Mesendoderm (in vitro differentiated cells): Measurements from ENCODE around the gene CHCHD3.

Source experiments
- DNase-seq: peaks from one replicate; pipeline ENCODE4 v3.0.0; 2013
- H2AK5ac ChIP-seq: 2 replicates; pipeline ENCODE4 v1.6.1; 2013; ENCODE audit warnings: low read length, inconsistent platforms
- H2BK120ac ChIP-seq: 2 replicates; pipeline ENCODE4 v1.6.1; 2013; ENCODE audit warnings: low read depth, mild to moderate bottlenecking, low read length, moderate library complexity, mixed read lengths
- H2BK15ac ChIP-seq: replicated peaks from 2 replicates; pipeline ENCODE4 v1.6.1; 2013; ENCODE audit warnings: low read depth, mild to moderate bottlenecking, moderate library complexity
- H2BK5ac ChIP-seq: 2 replicates; pipeline ENCODE4 v1.6.1; 2013; ENCODE audit warnings: low read length, inconsistent platforms
- H3K18ac ChIP-seq: 2 replicates; pipeline ENCODE4 v1.6.1; 2013; ENCODE audit warnings: mild to moderate bottlenecking, low read length, mixed read lengths
- H3K23ac ChIP-seq: one replicate; pipeline ENCODE4 v1.6.1; 2013; ENCODE audit warnings: low read length
- H3K27ac ChIP-seq: 2 replicates; pipeline ENCODE4 v1.5.1; 2013; ENCODE audit warnings: low read depth, mild to moderate bottlenecking, inconsistent platforms, low read length, moderate library complexity
- H3K27me3 ChIP-seq: 2 replicates; pipeline ENCODE4 v1.6.1; 2013; ENCODE audit warnings: low read length, control low read depth, mild to moderate bottlenecking, inconsistent platforms; ENCODE audit not compliant: insufficient read depth, poor library complexity
- H3K36me3 ChIP-seq: 2 replicates; pipeline ENCODE4 v1.6.1; 2013; ENCODE audit warnings: low read length, inconsistent platforms; ENCODE audit not compliant: control insufficient read depth, insufficient read depth
- H3K4ac ChIP-seq: one replicate; pipeline ENCODE4 v1.6.1; 2013; ENCODE audit warnings: low read depth, mild to moderate bottlenecking, low read length, moderate library complexity
- H3K4me1 ChIP-seq: 2 replicates; pipeline ENCODE4 v1.6.1; 2013; ENCODE audit warnings: low read depth, low read length, inconsistent platforms; ENCODE audit not compliant: control insufficient read depth
- H3K4me2 ChIP-seq: 2 replicates; pipeline ENCODE4 v1.6.1; 2013; ENCODE audit warnings: low read length
- H3K4me3 ChIP-seq: 2 replicates; pipeline ENCODE4 v1.5.1; 2013; ENCODE audit warnings: mild to moderate bottlenecking, low read length
- H3K56ac ChIP-seq: one replicate; pipeline ENCODE4 v1.6.1; 2013; ENCODE audit warnings: low read length
- H3K79me1 ChIP-seq: 2 replicates; pipeline ENCODE4 v1.6.1; 2013; ENCODE audit warnings: low read length, inconsistent platforms
- H3K79me2 ChIP-seq: 2 replicates; pipeline ENCODE4 v1.6.1; 2013; ENCODE audit warnings: mild to moderate bottlenecking, low read length; ENCODE audit not compliant: control insufficient read depth, insufficient read depth
- H3K9ac ChIP-seq: 2 replicates; pipeline ENCODE4 v1.6.1; 2013; ENCODE audit warnings: low read length, inconsistent platforms
- H4K5ac ChIP-seq: one replicate; pipeline ENCODE4 v1.6.1; 2013; ENCODE audit warnings: low read length
- H4K8ac ChIP-seq: one replicate; pipeline ENCODE4 v1.6.1; 2013; ENCODE audit warnings: low read depth, mild to moderate bottlenecking, control low read depth, low read length, moderate library complexity
- WGBS: extraction: QIAGEN DNeasy Blood & Tissue Kit; methylation state at CpG from one replicate; pipeline ENCODE4 v1.1.7; 2013; ENCODE audit warnings: low lambda C conversion rate, missing lambda C conversion rate; ENCODE audit not compliant: insufficient coverage; ENCODE audit errors: extremely low coverage; 5-methylcytosine and 5-hydroxymethylcytosine counted together

Gene CHCHD3

DNA sequence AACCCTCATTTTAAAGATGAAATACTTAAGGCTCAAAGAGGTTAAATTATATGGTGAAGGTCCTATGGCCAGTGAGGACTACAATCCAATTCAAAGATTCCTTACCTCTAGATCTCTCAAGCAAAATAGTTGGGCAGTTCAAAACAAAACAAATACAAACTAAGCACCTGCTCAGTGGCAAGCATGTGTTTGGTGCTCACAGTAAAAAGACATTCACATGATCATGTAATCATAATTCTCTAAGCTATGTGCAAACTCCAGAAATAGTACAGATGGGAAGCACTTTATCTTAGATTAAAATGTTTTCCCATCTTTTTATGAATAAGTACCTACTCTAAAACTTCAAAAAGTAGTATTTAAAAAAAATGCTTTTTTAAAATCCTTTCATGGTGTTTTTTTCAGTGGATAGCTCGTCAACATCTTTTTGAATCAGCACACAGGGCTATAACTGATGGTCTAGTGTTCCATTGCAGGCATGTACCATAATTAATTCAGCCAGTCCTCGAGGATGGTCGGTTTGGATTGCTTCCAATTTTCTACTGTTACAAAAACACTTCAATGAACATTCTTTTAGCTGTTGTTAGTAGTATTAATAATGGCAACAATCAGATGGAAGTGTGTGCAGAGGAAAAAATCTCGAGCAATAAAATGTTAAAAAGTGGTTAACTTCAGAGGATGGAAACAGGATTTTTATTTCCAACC, 58.4 kb downstream of the CHCHD3 start:
- no peak overlapping the region for H2BK120ac ChIP-seq
- no peak overlapping the region for H2AK5ac ChIP-seq
- no peak overlapping the region for H4K5ac ChIP-seq
- no peak overlapping the region for H3K27ac ChIP-seq
- H3K36me3 ChIP-seq: no peaks in the 10 kb centered on the region
- H3K79me2 ChIP-seq: no peaks in the 10 kb centered on the region
- H3K18ac ChIP-seq: no peak overlapping the region
- no peak overlapping the region for H3K23ac ChIP-seq
- H2BK15ac ChIP-seq: no peak overlapping the region
- no CpG with 5 or more reads among the region's 4 CpGs for WGBS
- no peaks in the 10 kb centered on the region for H3K27me3 ChIP-seq
- peaks cover 4% of the 10 kb centered on the region for H3K79me1 ChIP-seq
- DNase-seq: no peak
- H3K4me2 ChIP-seq: no peak overlapping the region
- no peak overlapping the region for H3K56ac ChIP-seq
- H3K4ac ChIP-seq: no peak overlapping the region
- H2BK5ac ChIP-seq: no peak overlapping the region
- no peaks in the 10 kb centered on the region for H3K4me1 ChIP-seq
- no peak overlapping the region for H3K4me3 ChIP-seq
- H3K9ac ChIP-seq: no peak overlapping the region
- H4K8ac ChIP-seq: no peak overlapping the region

DNA sequence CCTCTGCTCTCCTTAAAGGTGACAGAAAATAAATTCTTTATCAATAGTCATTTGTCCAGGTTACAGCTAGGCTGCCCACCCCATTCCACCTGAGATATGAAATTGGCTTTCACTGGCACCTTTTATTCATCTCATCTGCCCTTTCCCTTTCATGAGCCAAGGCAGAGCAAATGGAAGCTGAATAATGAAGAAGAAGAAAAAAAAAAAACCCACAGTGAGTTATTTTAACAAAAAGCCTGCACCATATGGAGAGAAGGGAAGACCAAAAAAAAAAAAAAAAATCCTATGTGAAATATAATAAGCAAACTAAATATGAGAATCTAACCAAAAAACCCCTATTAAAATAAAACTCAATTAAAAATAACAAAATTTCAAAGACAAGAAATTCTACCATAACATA, 59.2 kb downstream of the CHCHD3 start:
- no peak overlapping the region for H3K9ac ChIP-seq
- no peak overlapping the region for H3K4me2 ChIP-seq
- H3K23ac ChIP-seq: no peak overlapping the region
- no peak for DNase-seq
- H2AK5ac ChIP-seq: no peak overlapping the region
- no peak overlapping the region for H4K8ac ChIP-seq
- no peak overlapping the region for H3K4ac ChIP-seq
- H3K27ac ChIP-seq: no peak overlapping the region
- H3K27me3 ChIP-seq: no peaks in the 10 kb centered on the region
- H3K4me1 ChIP-seq: no peaks in the 10 kb centered on the region
- H3K18ac ChIP-seq: no peak overlapping the region
- H2BK120ac ChIP-seq: no peak overlapping the region
- no peak overlapping the region for H3K56ac ChIP-seq
- H2BK15ac ChIP-seq: no peak overlapping the region
- H3K36me3 ChIP-seq: no peaks in the 10 kb centered on the region
- H3K4me3 ChIP-seq: no peak overlapping the region
- peaks cover 4% of the 10 kb centered on the region for H3K79me1 ChIP-seq
- H2BK5ac ChIP-seq: no peak overlapping the region
- no peaks in the 10 kb centered on the region for H3K79me2 ChIP-seq
- H4K5ac ChIP-seq: no peak overlapping the region

- no peak overlapping the region for H2AK5ac ChIP-seq
- H3K4me2 ChIP-seq: no peak overlapping the region
- H3K27ac ChIP-seq: no peak overlapping the region
- no peak overlapping the region for H3K56ac ChIP-seq
- no peak overlapping the region for H4K5ac ChIP-seq
- H3K18ac ChIP-seq: no peak overlapping the region
- no peak overlapping the region for H3K4me3 ChIP-seq
- no peak overlapping the region for H3K23ac ChIP-seq
- WGBS: no CpG with 5 or more reads among the region's 3 CpGs
- H4K8ac ChIP-seq: no peak overlapping the region
- no peaks in the 10 kb centered on the region for H3K36me3 ChIP-seq
- H3K79me2 ChIP-seq: no peaks in the 10 kb centered on the region
- peak; percentile 52 for DNase-seq
- H2BK5ac ChIP-seq: no peak overlapping the region
- no peaks in the 10 kb centered on the region for H3K4me1 ChIP-seq
- no peaks in the 10 kb centered on the region for H3K27me3 ChIP-seq
- no peak overlapping the region for H3K9ac ChIP-seq
- H2BK120ac ChIP-seq: no peak overlapping the region
- H3K79me1 ChIP-seq: peaks cover 4% of the 10 kb centered on the region
- H3K4ac ChIP-seq: no peak overlapping the region
- H2BK15ac ChIP-seq: no peak overlapping the region
Measured at GRCh38 chr7:133021196-133021595, 60.7 kb downstream of the CHCHD3 start.

DNA sequence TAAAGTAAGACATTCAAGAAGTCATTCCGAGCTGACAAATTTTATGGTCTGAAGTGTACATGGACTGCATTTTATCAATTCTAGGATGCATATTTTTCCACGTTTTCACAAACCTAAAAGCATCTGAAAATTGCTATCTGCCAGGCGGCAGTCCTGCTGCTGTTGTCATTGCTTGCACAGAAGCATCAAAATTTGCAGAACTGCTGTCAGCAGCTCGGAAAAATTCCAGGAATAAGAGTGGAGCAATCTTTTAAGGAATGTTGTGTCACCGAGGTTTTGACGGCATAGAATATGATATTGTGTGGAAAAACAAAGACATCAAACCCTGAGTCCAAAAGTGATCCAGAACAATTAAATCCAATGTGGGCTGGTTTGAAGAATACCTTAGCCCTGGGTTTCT, 61.4 kb downstream of the CHCHD3 start:
- H3K4me2 ChIP-seq: no peak overlapping the region
- H3K79me1 ChIP-seq: peaks cover 4% of the 10 kb centered on the region
- WGBS: no CpG with 5 or more reads among the region's 6 CpGs
- no peaks in the 10 kb centered on the region for H3K4me1 ChIP-seq
- no peaks in the 10 kb centered on the region for H3K79me2 ChIP-seq
- H2AK5ac ChIP-seq: no peak overlapping the region
- H3K56ac ChIP-seq: no peak overlapping the region
- no peak overlapping the region for H3K4ac ChIP-seq
- H4K8ac ChIP-seq: no peak overlapping the region
- H4K5ac ChIP-seq: no peak overlapping the region
- no peak overlapping the region for H3K27ac ChIP-seq
- H2BK5ac ChIP-seq: no peak overlapping the region
- peak overlapping the region; percentile 73 for H2BK120ac ChIP-seq
- no peak overlapping the region for H3K9ac ChIP-seq
- no peak overlapping the region for H3K23ac ChIP-seq
- H2BK15ac ChIP-seq: no peak overlapping the region
- no peaks in the 10 kb centered on the region for H3K36me3 ChIP-seq
- H3K4me3 ChIP-seq: no peak overlapping the region
- H3K27me3 ChIP-seq: no peaks in the 10 kb centered on the region
- no peak overlapping the region for H3K18ac ChIP-seq
- DNase-seq: no peak

DNA sequence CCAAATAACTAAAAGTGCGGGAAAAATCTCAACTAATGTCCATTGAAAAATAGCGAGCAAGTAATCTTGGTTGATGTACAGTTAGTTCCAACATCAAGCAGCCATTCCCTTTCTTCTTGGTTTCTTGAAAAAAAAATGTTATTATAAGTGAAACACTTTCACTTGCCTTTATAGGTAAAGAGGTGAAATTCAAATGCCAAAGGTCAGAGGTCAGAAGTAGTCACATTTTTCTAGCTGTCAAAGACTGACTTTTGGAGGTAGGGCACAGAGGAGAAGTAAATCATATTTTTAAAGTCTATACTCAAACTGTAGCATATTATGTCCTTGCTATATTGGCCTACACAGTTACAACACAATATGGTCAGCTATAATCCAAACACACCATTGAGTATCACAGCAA, 62.3 kb downstream of the CHCHD3 start:
- no peak overlapping the region for H4K5ac ChIP-seq
- H3K79me2 ChIP-seq: no peaks in the 10 kb centered on the region
- H2BK5ac ChIP-seq: no peak overlapping the region
- H2BK120ac ChIP-seq: no peak overlapping the region
- no peaks in the 10 kb centered on the region for H3K27me3 ChIP-seq
- H3K27ac ChIP-seq: no peak overlapping the region
- H4K8ac ChIP-seq: no peak overlapping the region
- no peaks in the 10 kb centered on the region for H3K4me1 ChIP-seq
- H3K4me3 ChIP-seq: no peak overlapping the region
- H3K79me1 ChIP-seq: peaks cover 5% of the 10 kb centered on the region
- no peak overlapping the region for H3K23ac ChIP-seq
- H2AK5ac ChIP-seq: no peak overlapping the region
- H3K9ac ChIP-seq: no peak overlapping the region
- no peak overlapping the region for H3K4ac ChIP-seq
- H3K4me2 ChIP-seq: no peak overlapping the region
- no peak overlapping the region for H2BK15ac ChIP-seq
- H3K36me3 ChIP-seq: no peaks in the 10 kb centered on the region
- H3K18ac ChIP-seq: no peak overlapping the region
- no CpG with 5 or more reads among the region's 2 CpGs for WGBS
- no peak for DNase-seq
- no peak overlapping the region for H3K56ac ChIP-seq

DNA sequence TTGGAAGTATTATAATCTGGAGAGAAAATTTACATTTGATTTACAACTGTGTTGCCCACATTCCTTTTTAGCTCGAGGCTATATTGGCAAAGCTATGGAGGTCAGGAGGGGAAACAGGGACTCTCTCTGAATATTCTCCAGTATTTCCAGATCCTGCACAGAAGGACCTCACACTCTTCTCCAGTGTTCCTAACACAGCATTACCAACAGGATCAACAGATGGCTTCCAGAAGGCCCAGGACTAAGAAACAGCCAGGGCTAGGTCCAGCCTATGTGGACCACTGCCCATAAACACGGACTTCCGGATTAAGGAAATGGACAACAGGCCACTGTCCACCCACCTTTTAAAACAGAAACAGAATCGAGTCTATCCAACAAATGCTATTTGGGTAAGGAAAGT, 65.3 kb downstream of the CHCHD3 start:
- no peaks in the 10 kb centered on the region for H3K4me1 ChIP-seq
- no peak for DNase-seq
- no peak overlapping the region for H3K4ac ChIP-seq
- H3K4me3 ChIP-seq: no peak overlapping the region
- no peak overlapping the region for H3K56ac ChIP-seq
- no peaks in the 10 kb centered on the region for H3K36me3 ChIP-seq
- no peaks in the 10 kb centered on the region for H3K27me3 ChIP-seq
- no CpG with 5 or more reads among the region's 4 CpGs for WGBS
- no peak overlapping the region for H2BK5ac ChIP-seq
- no peak overlapping the region for H2BK15ac ChIP-seq
- H3K27ac ChIP-seq: no peak overlapping the region
- no peak overlapping the region for H4K8ac ChIP-seq
- peaks cover 7% of the 10 kb centered on the region for H3K79me1 ChIP-seq
- H3K79me2 ChIP-seq: no peaks in the 10 kb centered on the region
- no peak overlapping the region for H4K5ac ChIP-seq
- no peak overlapping the region for H2AK5ac ChIP-seq
- no peak overlapping the region for H3K18ac ChIP-seq
- H3K23ac ChIP-seq: no peak overlapping the region
- H3K4me2 ChIP-seq: no peak overlapping the region
- no peak overlapping the region for H3K9ac ChIP-seq
- no peak overlapping the region for H2BK120ac ChIP-seq
